Kidney (tissue), 22 donors: Measurements from ENCODE around the gene CACNA1A. TPM values are rescaled to one million over a fixed set of nuclear protein-coding genes. Genes with fewer than 3 reads are reported as not detected.

Source experiments
- DNase-seq, 5 donors: peaks; one replicate each; pipeline ENCODE4 v3.0.0-alpha.2; 2013 to 2020
- FAIRE-seq: peaks from 2 replicates; lab custom pipeline; 2012; peaks lifted over from hg19 to GRCh38; lab: Jason Lieb, UNC
- H3K27ac ChIP-seq, 2 donors: one replicate each; pipeline ENCODE4 v1.7.0; 2013; ENCODE audit warnings: low read depth in 2 of 2, low read length in 2 of 2, inconsistent platforms in 1 of 2
- H3K27me3 ChIP-seq: one replicate; pipeline ENCODE4 v1.7.1; 2013; ENCODE audit warnings: low read length, inconsistent platforms; ENCODE audit not compliant: control insufficient read depth, insufficient read depth
- H3K36me3 ChIP-seq, 3 donors: one replicate each; pipeline versions ENCODE4 v1.7.0 to v1.7.1; 2013; ENCODE audit warnings: low read length in 3 of 3, control low read depth in 1 of 3, inconsistent platforms in 1 of 3; ENCODE audit not compliant: insufficient read depth in 3 of 3, control insufficient read depth in 2 of 3
- H3K4me1 ChIP-seq, 3 donors: one replicate each; pipeline versions ENCODE4 v1.7.0 to v1.7.1; 2013; ENCODE audit warnings: low read length in 3 of 3, inconsistent platforms in 1 of 3, low read depth in 1 of 3; ENCODE audit not compliant: control insufficient read depth in 2 of 3, insufficient read depth in 2 of 3
- H3K4me3 ChIP-seq, 3 donors: one replicate each; pipeline versions ENCODE4 v1.7.0 to v1.8.1; 2013; ENCODE audit warnings: low read length in 3 of 3, control low read depth in 1 of 3, inconsistent platforms in 1 of 3
- H3K9ac ChIP-seq, 3 donors: one replicate each; pipeline versions ENCODE4 v1.7.0 to v1.7.1; 2013; ENCODE audit warnings: low read length in 3 of 3, control low read depth in 1 of 3, inconsistent platforms in 1 of 3
- H3K9me3 ChIP-seq, 3 donors: one replicate each; pipeline versions ENCODE4 v1.7.0 to v1.7.1; 2013; ENCODE audit warnings: low read length in 3 of 3, control low read depth in 1 of 3, inconsistent platforms in 1 of 3; ENCODE audit not compliant: control insufficient read depth in 2 of 3, insufficient read depth in 1 of 3
- CTCF ChIP-seq: IDR thresholded peaks from 3 replicates; pipeline ENCODE4 v1.5.1; 2012; ENCODE audit warnings: mild to moderate bottlenecking, moderate library complexity, borderline replicate concordance; ENCODE audit not compliant: insufficient read depth; ENCODE audit errors: extremely low read depth
- intact Hi-C: fragments of 100-400 bp; cut with DNase I; formaldehyde crosslinking; loops from one replicate; pipeline ENCODE4 v1.11.1; 2022
- long read RNA-seq, 10 donors: library from polyadenylated mRNA in 1 of 10; unstranded in 1 of 10; transcript quantifications; one replicate each; pipeline ENCODE4 v2.0.0 and lab custom pipeline, GENCODE V29; 2021 to 2026
- polyA plus RNA-seq: library from polyadenylated mRNA; stranded (reverse); fragments of 350-450 nt; fragmentation: Illumina TruSeq; extraction: RNeasy Lipid Tissue Mini Kit (QIAGEN cat#74804); gene quantifications from one replicate; pipeline ENCODE4 v1.2.3, GENCODE V29; 2014; ENCODE audit warnings: low read depth, low replicate concordance; ENCODE audit not compliant: insufficient read depth
- total RNA-seq: library from RNA; stranded (reverse); fragmentation: NEBNext Ultra II Directional; extraction: Animal tissue kit (Norgen Biotek cat#: 25700); gene quantifications from one replicate; pipeline ENCODE4 v1.2.1, GENCODE V29; 2021
- donor health status: control.
- donor health status: control.
- donor health status: control.
- donor health status: control.
- donor health status: control.
- donor health status: DM: yes; HTN: yes; CAD: no.
- donor health status: Normal renal cell carcinoma (clear cell type).

The CACNA1A gene
- total RNA-seq: 1.7 TPM
- polyA plus RNA-seq: 0.30 TPM
- long read RNA-seq, donor 1, partial matches to known transcripts: 0 of 1 reads
- long read RNA-seq, donor 1, other reads (novel, unspliced or antisense): 0 of 1 reads
- long read RNA-seq, donor 2, partial matches to known transcripts: 27 of 32 reads
- long read RNA-seq, donor 2, other reads (novel, unspliced or antisense): 5 of 32 reads
- long read RNA-seq, donor 3: 0 reads
- long read RNA-seq, donor 4: 0 reads
- long read RNA-seq, donor 5, partial matches to known transcripts: 0 of 1 reads
- long read RNA-seq, donor 5, other reads (novel, unspliced or antisense): 0 of 1 reads
- long read RNA-seq, donor 6, partial matches to known transcripts: 0 of 6 reads
- long read RNA-seq, donor 6, other reads (novel, unspliced or antisense): 5 of 6 reads
- long read RNA-seq, donor 7: 0 reads
- long read RNA-seq, donor 8, partial matches to known transcripts: 0 of 7 reads
- long read RNA-seq, donor 8, other reads (novel, unspliced or antisense): 0 of 7 reads
- long read RNA-seq, donor 9, partial matches to known transcripts: 0 of 4 reads
- long read RNA-seq, donor 9, other reads (novel, unspliced or antisense): 0 of 4 reads
- long read RNA-seq, donor 10, partial matches to known transcripts: 0 of 1 reads
- long read RNA-seq, donor 10, other reads (novel, unspliced or antisense): 0 of 1 reads

- Histone ChIP-seq H3K9ac (no peak within 1 kb of the TSS), H3K4me1 (peaks cover 0 to 2% (median 0%) of the 10 kb centered on the region in 3 donors), H3K36me3 (no peaks in the 10 kb centered on the region), H3K4me3 (no peak within 1 kb of the TSS), H3K27me3 (peaks cover 29% of the 10 kb centered on the region), H3K27ac (no peak within 1 kb of the TSS), H3K9me3 (peaks cover 0 to 2% (median 0%) of the 10 kb centered on the region in 3 donors)
- no peak for TF ChIP-seq CTCF
- intact Hi-C loops: no loop called here
- FAIRE-seq: no peak
- peak in 1 of 5 donors; percentile 8 for DNase-seq
Measured at GRCh38 chr19:13506471-13506820, at the start of gene CACNA1A. TSS of gene CACNA1A (minus strand) at chr19:13506479. CDS start at chr19:13506224, 255 bp downstream.

DNA sequence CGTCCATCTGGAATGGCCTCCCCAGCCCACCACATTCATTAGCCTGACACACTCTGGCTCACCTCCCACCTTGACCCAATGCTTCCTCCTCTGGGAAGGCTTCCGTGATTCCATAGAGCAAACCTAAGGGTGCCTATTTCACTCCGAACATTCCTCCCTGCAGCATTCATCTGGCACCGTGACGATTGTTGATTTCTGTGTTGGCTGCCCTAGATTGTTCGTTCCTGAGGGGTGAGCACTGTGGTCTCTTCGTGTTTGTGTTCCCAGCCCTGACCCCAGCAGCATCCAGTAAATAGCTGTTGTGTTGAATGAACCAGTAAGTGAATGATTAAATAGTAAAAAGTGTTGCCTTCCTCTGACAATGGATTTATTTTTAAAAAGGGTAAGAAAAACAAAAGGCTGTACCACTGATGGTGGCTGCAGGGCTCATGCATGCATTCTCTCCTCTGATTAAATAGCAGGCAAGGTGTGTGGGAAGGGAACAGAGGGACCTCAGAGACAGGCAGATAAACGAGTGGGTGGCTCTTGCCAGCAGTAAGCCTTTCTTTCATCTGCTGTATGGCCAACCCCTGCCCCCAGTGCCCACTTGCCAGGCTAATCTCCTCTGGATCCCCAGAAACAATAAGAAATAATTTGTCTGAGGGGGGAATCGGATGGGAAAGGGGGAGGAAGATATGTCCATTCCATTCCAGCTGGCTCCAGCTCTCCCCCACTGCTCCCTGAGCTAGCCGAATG lies 48.4 kb upstream of the CACNA1A start:
- H3K4me3 ChIP-seq: no peak overlapping the region
- DNase-seq (no peak), FAIRE-seq (no peak)
- intact Hi-C loops: no loop called here
- H3K9me3 ChIP-seq: no peaks in the 10 kb centered on the region
- no peak for TF ChIP-seq CTCF
- H3K27me3 ChIP-seq: no peaks in the 10 kb centered on the region
- H3K4me1 ChIP-seq: no peaks in the 10 kb centered on the region
- H3K36me3 ChIP-seq: no peaks in the 10 kb centered on the region
- no peak overlapping the region for H3K9ac ChIP-seq
- H3K27ac ChIP-seq: no peak overlapping the region

DNA sequence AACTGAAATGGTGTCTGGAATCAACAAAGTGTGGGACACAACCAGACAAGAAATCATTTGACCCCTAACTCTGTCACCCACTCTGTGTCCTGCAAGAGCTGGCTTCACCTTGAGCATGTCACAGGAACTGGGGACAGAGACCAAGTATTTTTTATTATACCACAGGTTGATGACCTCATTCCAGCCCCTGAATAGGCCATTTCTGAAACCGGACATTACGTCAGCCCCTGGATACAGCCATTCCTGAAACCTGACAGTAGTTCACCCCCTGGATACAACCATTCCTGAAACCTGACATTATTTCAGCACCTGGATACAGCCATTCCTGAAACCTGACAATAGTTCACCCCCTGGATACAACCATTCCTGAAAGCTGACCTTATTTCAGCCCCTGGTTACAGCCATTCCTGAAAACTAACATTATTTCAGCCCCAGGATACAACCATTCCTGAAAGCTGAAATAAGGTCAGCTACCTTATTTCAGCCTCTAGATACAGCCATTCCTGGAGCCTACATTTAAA lies 47.7 kb upstream of the CACNA1A start:
- DNase-seq (no peak), FAIRE-seq (no peak)
- Histone ChIP-seq H3K4me3 (no peak overlapping the region), H3K27ac (no peak overlapping the region), H3K9me3 (no peaks in the 10 kb centered on the region), H3K4me1 (no peaks in the 10 kb centered on the region), H3K36me3 (no peaks in the 10 kb centered on the region), H3K27me3 (no peaks in the 10 kb centered on the region), H3K9ac (no peak overlapping the region)
- intact Hi-C loops: no loop called here
- TF ChIP-seq CTCF: no peak
